Endothelial cell of umbilical vein (primary cell): Measurements from ENCODE around the gene LHX2. TPM values are rescaled to one million over a fixed set of nuclear protein-coding genes. Genes with fewer than 3 reads are reported as not detected.

Experiments
- BruUV-seq: library from RNA; stranded (reverse); fragments of 400-500 nt; replicated peaks from 2 replicates; lab custom pipeline; 2021; lab: Mats Ljungman, UMichigan
- CTCF ChIA-PET: fragments of 300-600, 350-600 bp; sonication (Branson Sonifier 250); formaldehyde crosslinking; loops from one replicate; lab custom pipeline; 2021; ENCODE audit warnings: antibody characterized with exemption, inconsistent platforms; lab: Charles Lee
- POLR2A ChIA-PET: fragments of 300-600, 350-600 bp; sonication (Branson Sonifier 250); formaldehyde crosslinking; loops from one replicate; lab custom pipeline; 2021; ENCODE audit warnings: antibody characterized with exemption, inconsistent platforms; lab: Charles Lee
- DNase-seq: peaks from one replicate; pipeline ENCODE4 v3.0.0-alpha.2; 2011; ENCODE audit warnings: low read depth, low spot score
- FAIRE-seq: peaks from 2 replicates; lab custom pipeline; 2011; peaks lifted over from hg19 to GRCh38; lab: Jason Lieb, UNC
- H2AFZ ChIP-seq: 2 replicates; pipeline ENCODE4 v1.6.0; 2012; ENCODE audit warnings: low read depth, low read length, control low read depth, inconsistent platforms
- H3K27ac ChIP-seq: 2 replicates; pipeline ENCODE4 v1.5.1; 2011; ENCODE audit warnings: low read depth, mild to moderate bottlenecking, control low read depth, low read length, moderate library complexity; ENCODE audit not compliant: insufficient read depth
- H3K27me3 ChIP-seq, 2 experiments: 2 replicates each; pipeline versions ENCODE4 v1.6.0 to v1.6.1; 2011; ENCODE audit warnings: low read length in 2 of 2, mixed read lengths in 1 of 2; ENCODE audit not compliant: control insufficient read depth in 2 of 2, insufficient read depth in 2 of 2
- H3K36me3 ChIP-seq, 2 experiments: 2 replicates in 1 of 2; 3 replicates in 1 of 2; pipeline ENCODE4 v1.5.1; 2011; ENCODE audit warnings: low read length in 2 of 2, mild to moderate bottlenecking in 1 of 2, moderate library complexity in 1 of 2; ENCODE audit not compliant: control insufficient read depth in 2 of 2, insufficient read depth in 2 of 2; ENCODE audit errors: extremely low read depth in 1 of 2
- H3K4me1 ChIP-seq: 3 replicates; pipeline ENCODE4 v1.5.1; 2011; ENCODE audit warnings: mild to moderate bottlenecking, low read length; ENCODE audit not compliant: control insufficient read depth, insufficient read depth; ENCODE audit errors: extremely low read depth
- H3K4me2 ChIP-seq: 2 replicates; pipeline ENCODE4 v1.6.1; 2011; ENCODE audit warnings: low read length, control low read depth, mixed read lengths; ENCODE audit not compliant: insufficient read depth
- H3K4me3 ChIP-seq, 3 experiments: fragments of 200-600 bp in 1 of 3; sonication (generic), shearing (Covaris generic) in 1 of 3; replicated peaks in 1 of 3; 2 replicates each; pipeline ENCODE4 v1.5.1; 2011 to 2016; ENCODE audit warnings: control low read depth in 3 of 3, low read length in 3 of 3, mild to moderate bottlenecking in 2 of 3, inconsistent platforms in 1 of 3, low read depth in 1 of 3, moderate library complexity in 1 of 3; ENCODE audit not compliant: insufficient read depth in 1 of 3
- H3K79me2 ChIP-seq: 2 replicates; pipeline ENCODE4 v1.6.0; 2012; ENCODE audit warnings: low read length, inconsistent platforms; ENCODE audit not compliant: control insufficient read depth, insufficient read depth
- H3K9ac ChIP-seq: replicated peaks from 2 replicates; pipeline ENCODE3; 2011; ENCODE audit warnings: low read length, control low read depth; ENCODE audit not compliant: insufficient read depth; ENCODE audit errors: extremely low read depth
- H3K9me1 ChIP-seq: replicated peaks from 3 replicates; pipeline ENCODE4 v1.6.0; 2011; ENCODE audit warnings: mild to moderate bottlenecking, low read length; ENCODE audit not compliant: control insufficient read depth, insufficient read depth; ENCODE audit errors: extremely low read depth
- H3K9me3 ChIP-seq: replicated peaks from 2 replicates; pipeline ENCODE4 v1.5.1; 2012; ENCODE audit warnings: low read length, inconsistent platforms; ENCODE audit not compliant: control insufficient read depth, insufficient read depth
- H4K20me1 ChIP-seq: replicated peaks from 2 replicates; pipeline ENCODE3; 2011; ENCODE audit warnings: mild to moderate bottlenecking, low read length; ENCODE audit not compliant: control insufficient read depth, insufficient read depth; ENCODE audit errors: extremely low read depth
- CTCF ChIP-seq, 2 donors: IDR thresholded peaks; 1 replicate in 1 of 2; 2 replicates in 1 of 2; pipeline ENCODE4 v1.5.1; 2011; ENCODE audit warnings: low read length in 2 of 2, mild to moderate bottlenecking in 2 of 2, moderate library complexity in 2 of 2, control low read depth in 1 of 2, inconsistent platforms in 1 of 2, low read depth in 1 of 2; ENCODE audit not compliant: insufficient read depth in 1 of 2; ENCODE audit errors: extremely low read depth in 1 of 2
- EZH2 ChIP-seq: IDR thresholded peaks from 2 replicates; pipeline ENCODE4 v1.6.1; 2012; ENCODE audit warnings: borderline replicate concordance, low read depth, mild to moderate bottlenecking, moderate library complexity, low read length, inconsistent platforms; ENCODE audit not compliant: severe bottlenecking
- FOS ChIP-seq: IDR thresholded peaks from 2 replicates; pipeline ENCODE4 v1.6.1; 2011; ENCODE audit warnings: mild to moderate bottlenecking, low read length, moderate library complexity, borderline replicate concordance; ENCODE audit not compliant: insufficient read depth
- GATA2 ChIP-seq: IDR thresholded peaks from 2 replicates; pipeline ENCODE4 v1.7.0; 2011; ENCODE audit warnings: low read depth, mild to moderate bottlenecking, moderate library complexity, mixed read lengths, low read length; ENCODE audit not compliant: insufficient read length, insufficient read depth
- JUN ChIP-seq: IDR thresholded peaks from 2 replicates; pipeline ENCODE4 v1.6.1; 2011; ENCODE audit warnings: borderline replicate concordance, low read depth; ENCODE audit not compliant: insufficient read length, insufficient read depth
- MAX ChIP-seq: IDR thresholded peaks from 2 replicates; pipeline ENCODE4 v1.6.1; 2011; ENCODE audit not compliant: insufficient read depth, insufficient read length
- MYC ChIP-seq: IDR thresholded peaks from one replicate; pipeline ENCODE4 v1.6.1; 2011; ENCODE audit warnings: mild to moderate bottlenecking, low read depth, low read length
- POLR2A ChIP-seq: IDR thresholded peaks from 2 replicates; pipeline ENCODE4 v1.6.1; 2012; ENCODE audit warnings: low read depth, mild to moderate bottlenecking, control low read depth, low read length
- POLR2AphosphoS5 ChIP-seq: IDR thresholded peaks from 2 replicates; pipeline ENCODE4 v1.6.1; 2012; ENCODE audit warnings: low read depth, mild to moderate bottlenecking, control low read depth, low read length, moderate library complexity; ENCODE audit not compliant: insufficient read depth
- dilution Hi-C: fragments of 300-500 bp; cut with MboI; formaldehyde crosslinking; loops from one replicate; pipeline ENCODE4 v1.15.0; 2019; ENCODE audit warnings: low sequenced_read_pairs; ENCODE audit not compliant: extremely low pct_ligation_motif_present
- intact Hi-C: fragments of 100-400 bp; cut with micrococcal nuclease; formaldehyde crosslinking; loops from one replicate; pipeline ENCODE4 v1.10.0; 2022
- polyA plus RNA-seq, 4 experiments: library from polyadenylated mRNA; depleted of rRNA in 3 of 4; stranded (reverse) in 3 of 4; unstranded in 1 of 4; fragments of >200 nt; gene quantifications; 2 replicates each; pipeline versions ENCODE4 v1.2.1 to v1.2.3, GENCODE V29; 2011 to 2012; ENCODE audit warnings: missing spikeins in 1 of 4
- total RNA-seq: library from RNA; stranded (reverse); gene quantifications from 2 replicates; pipeline ENCODE4 v1.2.3, GENCODE V29; 2021

Gene LHX2
- total and polyA plus RNA-seq, 2 donors (not counting 3 experiments of a cell fraction or from before 2014, with no cell fraction given): not detected

GRCh38 chr9:124068251-124068650, 56.7 kb downstream of the LHX2 start:
- intact Hi-C loops: no loop called here
- Histone ChIP-seq H3K27me3 (peaks cover 0 to 3% of the 10 kb centered on the region in 2 experiments), H3K4me2 (no peak overlapping the region), H3K27ac (no peak overlapping the region), H3K4me3 (no peak overlapping the region), H3K9me1 (no peaks in the 10 kb centered on the region), H4K20me1 (no peaks in the 10 kb centered on the region), H3K4me1 (no peaks in the 10 kb centered on the region), H3K9ac (no peak overlapping the region), H3K36me3 (no peaks in the 10 kb centered on the region), H2AFZ (no peak overlapping the region), H3K79me2 (no peaks in the 10 kb centered on the region), H3K9me3 (no peaks in the 10 kb centered on the region)
- dilution Hi-C loops: no loop called here
- no TSS peak for BruUV-seq
- no peak for TF ChIP-seq EZH2
- no peak for TF ChIP-seq MYC
- no peak for TF ChIP-seq MAX
- TF ChIP-seq POLR2A: no peak
- TF ChIP-seq POLR2AphosphoS5: no peak
- TF ChIP-seq JUN: no peak
- no peak for TF ChIP-seq CTCF (IDR thresholded peaks at IDR 0.05; ENCODE audit: extremely low read depth in 1 of 2, insufficient read depth in 1 of 2, low read depth in 1 of 2, low read length in 2 of 2)
- TF ChIP-seq FOS: no peak
- TF ChIP-seq GATA2: no peak
- POLR2A ChIA-PET: no interaction called here
- CTCF ChIA-PET: interaction anchor here (1.2 kb wide), 1 partner anchor 27 kb away, joined by 3 read pairs; no protein-coding TSS in a partner anchor
- FAIRE-seq: no peak
- DNase-seq: no peak
